LNCAP (cell line): ENCODE data around the gene LIN54.

ENCODE experiments used
- CTCF ChIP-seq: fragments of 450-650 bp; IDR thresholded peaks from 2 replicates; pipeline ENCODE4 v1.5.1; 2017; ENCODE audit warnings: mild to moderate bottlenecking

The LIN54 gene

GRCh38 chr4:83002329-83002728 lies 8.3 kb downstream of the LIN54 start:
- no peak for TF ChIP-seq CTCF

GRCh38 chr4:82998898-82999297 lies 11.7 kb downstream of the LIN54 start:
- no peak for TF ChIP-seq CTCF

GRCh38 chr4:82994834-82995233 lies 15.8 kb downstream of the LIN54 start:
- TF ChIP-seq CTCF = no peak

GRCh38 chr4:82989575-82990429 lies 20.8 kb downstream of the LIN54 start:
- no peak for TF ChIP-seq CTCF

GRCh38 chr4:82988323-82988832 lies 22.2 kb downstream of the LIN54 start:
- TF ChIP-seq CTCF = no peak

GRCh38 chr4:82984459-82984858 lies 26.2 kb downstream of the LIN54 start:
- no peak for TF ChIP-seq CTCF

- TF ChIP-seq CTCF = no peak
Measured at GRCh38 chr4:82983444-82983843, 27.2 kb downstream of the LIN54 start.
